Superior temporal gyrus (tissue), 1 donor: ENCODE results near the gene ZNF529.

ENCODE experiments used
- DNase-seq: peaks from one replicate; pipeline ENCODE4 v3.0.0-alpha.2; 2016; ENCODE audit errors: extremely low spot score

ZNF529 gene

DNA sequence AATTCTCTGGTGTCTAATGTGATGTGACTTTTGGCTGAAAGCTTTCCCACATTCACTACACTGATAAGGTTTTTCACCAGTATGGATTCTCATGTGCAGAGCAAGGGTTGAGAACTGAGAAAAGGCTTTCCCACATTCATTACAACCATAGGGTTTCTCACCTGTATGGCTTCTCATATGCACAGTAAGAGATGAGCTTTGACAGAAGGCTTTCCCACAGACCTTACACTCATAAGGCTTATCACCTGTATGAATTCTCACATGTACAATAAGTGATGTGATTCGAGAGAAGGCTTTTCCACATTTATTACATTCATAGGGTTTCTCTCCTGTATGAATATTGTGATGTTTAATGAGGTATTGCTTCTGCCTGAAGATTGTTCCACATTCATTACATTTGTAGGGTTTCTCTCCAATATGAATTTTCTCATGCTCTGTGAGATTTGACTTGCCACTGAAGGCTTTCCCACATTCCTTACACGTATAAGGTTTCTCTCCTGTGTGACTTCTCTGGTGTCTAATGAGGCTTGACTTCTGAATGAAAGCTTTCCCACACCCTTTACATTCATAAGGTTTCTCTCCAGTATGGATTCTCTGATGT is 59.0 kb downstream of the ZNF529 start:
- no peak for DNase-seq

DNA sequence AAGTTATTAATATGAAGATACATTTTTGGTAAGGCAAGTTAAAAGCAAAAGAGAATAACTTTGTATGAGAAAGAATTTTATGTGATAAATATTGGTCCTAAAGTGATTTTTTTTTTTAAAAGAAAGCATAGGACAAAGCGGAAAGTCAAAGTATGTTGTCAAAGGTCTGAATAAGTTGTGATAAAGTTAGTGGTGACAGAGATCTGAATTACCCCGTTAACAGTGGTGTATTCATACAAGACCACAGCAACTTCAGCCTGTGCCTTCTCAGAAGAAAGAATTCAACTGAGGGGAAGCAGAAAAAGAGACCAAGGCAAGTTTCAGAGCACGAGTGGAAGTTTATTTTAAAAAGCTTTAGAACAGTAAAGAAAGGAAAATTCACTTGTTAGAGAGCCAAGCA is 64.8 kb downstream of the ZNF529 start:
- DNase-seq, result no peak

DNA sequence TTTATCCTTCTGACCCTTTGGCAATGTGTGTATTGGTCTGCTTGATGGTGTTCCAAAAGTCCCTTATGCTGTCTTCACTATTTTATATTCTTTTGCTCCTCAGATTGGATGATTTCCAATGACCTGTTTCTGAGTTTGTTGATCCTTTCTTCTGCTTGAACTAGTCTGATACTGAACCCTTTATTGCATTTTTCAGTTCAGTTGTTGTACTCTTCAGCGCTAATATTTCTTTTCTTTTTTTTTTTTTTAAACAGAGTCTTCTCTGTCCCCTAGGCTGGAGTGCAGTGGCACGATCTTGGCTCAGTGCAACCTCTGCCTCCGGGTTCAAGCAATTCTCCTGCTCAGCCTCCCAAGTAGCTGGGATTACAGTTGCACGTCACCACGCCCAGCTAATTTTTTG is 71.1 kb downstream of the ZNF529 start:
- no peak for DNase-seq

DNA sequence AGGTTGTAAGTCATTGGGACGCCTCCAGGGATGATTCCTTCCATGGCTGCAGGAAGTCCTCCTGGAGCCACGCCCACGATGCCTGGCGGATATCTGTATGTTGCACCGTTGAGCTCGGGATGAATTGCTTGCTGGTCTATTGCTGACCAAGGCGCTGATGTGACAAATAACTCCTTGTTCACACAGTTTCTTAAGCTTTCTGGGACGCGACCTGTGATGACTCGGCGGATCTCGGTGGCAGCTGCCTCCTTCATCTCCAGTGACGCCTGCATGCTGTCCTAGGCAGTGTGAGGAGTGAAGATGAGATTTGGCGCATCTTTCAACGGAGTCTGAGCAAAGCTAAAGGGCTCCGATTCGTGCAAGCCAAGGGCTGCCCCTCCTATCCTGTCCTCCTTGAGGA is 76.1 kb downstream of the ZNF529 start:
- no peak for DNase-seq
